Activated naive CD4-positive, alpha-beta T cell treated with anti-CD3 and anti-CD28 coated beads for 36 hours (primary cell): ENCODE data around the gene TCF19. TPM values are rescaled to one million over a fixed set of nuclear protein-coding genes. Genes with fewer than 3 reads are reported as not detected.

Source experiments
- CTCF ChIA-PET: fragments of 350-600 bp; sonication (Branson Sonifier 250); formaldehyde crosslinking; loops from one replicate; lab custom pipeline; 2021; ENCODE audit warnings: antibody characterized with exemption; lab: Charles Lee
- DNase-seq: peaks from one replicate; pipeline ENCODE4 v3.0.0-alpha.2; 2020
- H3K27ac Mint-ChIP-seq: one replicate; pipeline ENCODE4 v1.8.0; 2021; ENCODE audit warnings: mild to moderate bottlenecking, mixed read lengths
- H3K27me3 Mint-ChIP-seq: one replicate; pipeline ENCODE4 v1.8.0; 2021; ENCODE audit warnings: low read depth, mixed read lengths
- H3K36me3 Mint-ChIP-seq: one replicate; pipeline ENCODE4 v1.8.0; 2021; ENCODE audit warnings: low read depth, mixed read lengths
- H3K4me1 Mint-ChIP-seq: one replicate; pipeline ENCODE4 v1.8.0; 2021; ENCODE audit warnings: low read depth, mixed read lengths
- H3K4me3 Mint-ChIP-seq: one replicate; pipeline ENCODE4 v1.8.0; 2021; ENCODE audit warnings: mild to moderate bottlenecking, moderate library complexity, mixed read lengths
- H3K9me3 Mint-ChIP-seq: one replicate; pipeline ENCODE4 v1.8.0; 2021; ENCODE audit warnings: mixed read lengths
- intact Hi-C: fragments of 100-400 bp; cut with micrococcal nuclease; formaldehyde crosslinking; loops from one replicate; pipeline ENCODE4 v1.15.1; 2023
- total RNA-seq, 2 experiments: library from RNA; stranded (reverse); gene quantifications; one replicate each; pipeline ENCODE4 v1.2.3, GENCODE V29; 2021

The TCF19 gene
- total RNA-seq, 2 experiments from 2014 or later: 72.0 to 73.3 TPM

DNA sequence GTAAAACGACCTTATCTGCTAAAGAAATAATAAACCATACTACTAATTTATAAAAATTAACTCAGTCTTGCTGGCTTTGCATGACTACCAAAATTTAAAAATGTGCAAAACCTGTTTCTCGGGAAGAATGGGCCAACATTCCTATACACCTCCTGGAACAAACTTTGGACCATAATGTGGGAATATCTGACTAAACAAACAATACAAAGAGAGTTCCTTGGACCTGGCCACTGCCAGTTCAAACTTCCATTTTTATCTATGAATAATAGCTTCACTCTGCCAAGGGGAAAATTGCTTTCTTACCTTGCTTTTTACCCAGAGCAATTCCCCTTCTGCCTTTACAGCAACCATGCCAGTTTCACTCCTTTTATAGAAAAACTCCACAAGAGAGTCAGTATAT is 50.7 kb downstream of the TCF19 start:
- CTCF ChIA-PET: interaction anchor here (1.5 kb wide), 1 partner anchor 22 kb away, joined by 5 read pairs; no protein-coding TSS in a partner anchor
- no peaks in the 10 kb centered on the region for H3K9me3 Mint-ChIP-seq
- intact Hi-C loops: no loop called here
- peaks cover 13% of the 10 kb centered on the region for H3K4me1 Mint-ChIP-seq
- no peak for DNase-seq
- peaks cover 2% of the 10 kb centered on the region for H3K36me3 Mint-ChIP-seq
- H3K4me3 Mint-ChIP-seq: no peak overlapping the region
- H3K27me3 Mint-ChIP-seq: no peaks in the 10 kb centered on the region
- no peak overlapping the region for H3K27ac Mint-ChIP-seq

DNA sequence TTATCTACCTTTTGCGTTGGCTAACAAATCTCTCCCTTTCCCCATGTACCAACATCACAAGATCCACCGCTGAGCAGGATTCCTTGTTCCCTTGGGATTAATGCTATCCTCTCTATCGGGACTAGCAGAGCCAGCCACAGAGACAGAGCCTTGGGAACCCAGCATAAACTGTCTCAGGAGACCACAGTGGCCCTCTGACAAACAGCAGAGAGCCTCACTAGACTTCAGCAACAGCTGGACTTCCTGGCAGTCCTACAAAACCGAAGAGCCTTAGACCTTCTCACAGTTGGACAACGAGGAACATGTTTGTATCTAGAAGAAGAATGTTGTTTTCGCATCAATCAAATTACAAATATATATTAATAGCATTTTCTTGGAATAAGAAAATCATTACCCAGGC is 51.7 kb downstream of the TCF19 start:
- Mint-ChIP-seq H3K27ac (no peak overlapping the region), H3K27me3 (no peaks in the 10 kb centered on the region), H3K9me3 (no peaks in the 10 kb centered on the region), H3K36me3 (no peaks in the 10 kb centered on the region), H3K4me1 (peaks cover 5% of the 10 kb centered on the region), H3K4me3 (no peak overlapping the region)
- CTCF ChIA-PET: interaction anchor here (1.2 to 4.2 kb wide), 2 partner anchors 13 to 157 kb away, joined by 7 to 15 read pairs; no protein-coding TSS in a partner anchor
- intact Hi-C loops: no loop called here
- no peak for DNase-seq

DNA sequence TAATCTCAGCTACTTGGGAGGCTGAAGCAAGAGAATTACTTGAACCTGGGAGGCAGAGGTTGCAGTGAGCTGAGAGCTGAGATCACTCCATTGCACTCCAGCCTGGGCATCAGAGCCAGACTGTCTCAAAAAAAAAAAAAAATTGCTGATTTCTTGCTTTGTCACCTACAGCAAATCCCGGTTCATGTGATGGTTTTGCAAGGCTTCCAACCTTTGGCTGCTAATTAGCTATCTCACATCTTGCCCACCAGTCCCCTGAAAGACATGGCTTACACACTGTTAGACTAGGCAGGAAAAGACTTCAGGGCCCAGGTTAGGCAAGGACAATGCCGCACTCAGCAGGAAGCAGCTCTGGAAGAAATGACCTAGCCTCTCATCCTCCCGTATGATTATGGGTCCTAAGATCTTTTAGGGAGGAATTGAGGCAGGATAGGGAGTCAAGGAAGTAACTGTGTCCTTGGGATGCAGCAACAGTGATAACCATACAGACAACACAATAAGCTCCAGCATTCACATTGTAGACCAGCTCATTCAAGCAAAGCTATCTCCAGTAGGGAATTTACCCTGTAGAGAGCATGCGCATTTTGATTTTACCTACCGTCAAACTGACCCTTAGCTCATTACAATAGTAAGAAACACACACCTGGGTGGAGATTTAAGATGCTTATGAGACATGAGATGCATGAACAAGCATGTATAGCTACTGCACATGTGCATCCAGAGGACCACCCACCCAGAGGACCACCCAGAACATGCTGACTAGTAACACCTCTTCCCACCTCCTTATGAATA is 52.5 kb downstream of the TCF19 start:
- H3K9me3 Mint-ChIP-seq: no peaks in the 10 kb centered on the region
- DNase-seq: no peak
- CTCF ChIA-PET: interaction anchor here (0.6 to 4.2 kb wide), 5 partner anchors 14 to 307 kb away, joined by 3 to 15 read pairs (median 3); no protein-coding TSS in a partner anchor
- H3K27me3 Mint-ChIP-seq: no peaks in the 10 kb centered on the region
- H3K4me1 Mint-ChIP-seq: peaks cover under 1% of the 10 kb centered on the region
- H3K4me3 Mint-ChIP-seq: no peak overlapping the region
- intact Hi-C loops: no loop called here
- H3K36me3 Mint-ChIP-seq: no peaks in the 10 kb centered on the region
- no peak overlapping the region for H3K27ac Mint-ChIP-seq

Other genes starting within 250 kb of the TCF19 start
- 10 to 100 TPM; 78.1 to 82.8 TPM for gene VARS2, start 244.4 kb upstream of the TCF19 start, total RNA-seq
- not detected for gene SFTA2, start 226.4 kb upstream of the TCF19 start, total RNA-seq
- not detected for gene MUCL3, start 217.6 kb upstream of the TCF19 start, total RNA-seq
- not detected for gene MUC21, start 174.9 kb upstream of the TCF19 start, total RNA-seq
- not detected for gene MUC22, start 148.1 kb upstream of the TCF19 start, total RNA-seq
- not detected for gene C6orf15, start 46.0 kb upstream of the TCF19 start, total RNA-seq
- under 1 TPM; 0.29 to 0.40 TPM for gene PSORS1C1, start 43.8 kb upstream of the TCF19 start, total RNA-seq
- gene CDSN, start 38.1 kb upstream of the TCF19 start, total RNA-seq: not detected
- not detected for gene PSORS1C2, start 19.5 kb upstream of the TCF19 start, total RNA-seq
- gene CCHCR1, start 787 bp upstream of the TCF19 start, total RNA-seq: 10 to 100 TPM; 40.0 to 44.5 TPM
- under 1 TPM in 1 of 2 experiments, not detected in 1; 0.48 TPM for gene POU5F1, start 12.1 kb downstream of the TCF19 start, total RNA-seq
- 1,000 to 10,000 TPM; 1,018 to 1,049 TPM for gene HLA-C, start 113.5 kb downstream of the TCF19 start, total RNA-seq
- gene HLA-B, start 198.6 kb downstream of the TCF19 start, total RNA-seq: 1,000 to 10,000 TPM; 3,225 to 3,295 TPM
- 10 to 100 TPM; 10.2 to 10.4 TPM for gene MICA, start 245.0 kb downstream of the TCF19 start, total RNA-seq